Karpas-422 (cell line): Measurements from ENCODE around the gene TECTA. TPM values are rescaled to one million over a fixed set of nuclear protein-coding genes. Genes with fewer than 3 reads are reported as not detected.

Source experiments
- DNase-seq: peaks from one replicate; pipeline ENCODE4 v3.0.0-alpha.2; 2015
- H2AFZ ChIP-seq: fragments of 200-600 bp; sonication (generic); 2 replicates; pipeline ENCODE4 v1.6.1; 2014; ENCODE audit warnings: antibody characterized with exemption, low read length, mixed read lengths
- H3K27ac ChIP-seq: fragments of 200-600 bp; sonication (generic); 2 replicates; pipeline ENCODE4 v1.5.1; 2014; ENCODE audit warnings: mild to moderate bottlenecking, low read length, moderate library complexity
- H3K27me3 ChIP-seq: fragments of 200-600 bp; sonication (generic); 2 replicates; pipeline ENCODE4 v1.6.1; 2014; ENCODE audit warnings: low read length, mixed read lengths
- H3K36me3 ChIP-seq: fragments of 200-600 bp; sonication (generic); 2 replicates; pipeline ENCODE4 v1.6.1; 2014; ENCODE audit warnings: low read length, mixed read lengths; ENCODE audit not compliant: insufficient read depth
- H3K4me1 ChIP-seq: fragments of 200-600 bp; sonication (generic); 2 replicates; pipeline ENCODE4 v1.6.1; 2014; ENCODE audit warnings: mild to moderate bottlenecking, low read length, mixed read lengths
- H3K4me2 ChIP-seq: fragments of 200-600 bp; sonication (generic); 2 replicates; pipeline ENCODE4 v1.6.1; 2014; ENCODE audit warnings: low read length, low read depth, mild to moderate bottlenecking; ENCODE audit not compliant: poor library complexity, severe bottlenecking
- H3K4me3 ChIP-seq: fragments of 200-600 bp; sonication (generic); 2 replicates; pipeline ENCODE4 v1.5.1; 2014; ENCODE audit warnings: mild to moderate bottlenecking, antibody characterized with exemption, low read length, mixed read lengths
- H3K79me2 ChIP-seq: fragments of 200-600 bp; sonication (generic); 2 replicates; pipeline ENCODE4 v1.6.1; 2014; ENCODE audit warnings: mild to moderate bottlenecking, low read length, mixed read lengths
- H3K9ac ChIP-seq: fragments of 200-600 bp; sonication (generic); 2 replicates; pipeline ENCODE4 v1.6.0; 2014; ENCODE audit warnings: low read length
- H3K9me2 ChIP-seq: fragments of 200-600 bp; sonication (generic), shearing (Covaris generic); replicated peaks from 2 replicates; pipeline ENCODE4 v1.6.0; 2014; ENCODE audit warnings: mild to moderate bottlenecking, low read length, moderate library complexity; ENCODE audit not compliant: insufficient read depth
- H3K9me3 ChIP-seq: fragments of 300-700, 200-600 bp; sonication (generic); 2 replicates; pipeline ENCODE4 v1.6.1; 2014; ENCODE audit warnings: low read length, mixed read lengths
- H4K20me1 ChIP-seq: fragments of 200-600 bp; sonication (generic); 2 replicates; pipeline ENCODE4 v1.6.1; 2014; ENCODE audit warnings: mild to moderate bottlenecking, antibody characterized with exemption, low read length, low read depth; ENCODE audit not compliant: insufficient read depth
- total RNA-seq: library from RNA; depleted of rRNA; stranded (reverse); fragments of >200 nt; shearing (Covaris generic); gene quantifications from 2 replicates; pipeline ENCODE4 v1.2.3, GENCODE V29; 2014; ENCODE audit warnings: low replicate concordance

The TECTA gene
- total RNA-seq, 1 experiment from 2014 or later: not detected

DNA sequence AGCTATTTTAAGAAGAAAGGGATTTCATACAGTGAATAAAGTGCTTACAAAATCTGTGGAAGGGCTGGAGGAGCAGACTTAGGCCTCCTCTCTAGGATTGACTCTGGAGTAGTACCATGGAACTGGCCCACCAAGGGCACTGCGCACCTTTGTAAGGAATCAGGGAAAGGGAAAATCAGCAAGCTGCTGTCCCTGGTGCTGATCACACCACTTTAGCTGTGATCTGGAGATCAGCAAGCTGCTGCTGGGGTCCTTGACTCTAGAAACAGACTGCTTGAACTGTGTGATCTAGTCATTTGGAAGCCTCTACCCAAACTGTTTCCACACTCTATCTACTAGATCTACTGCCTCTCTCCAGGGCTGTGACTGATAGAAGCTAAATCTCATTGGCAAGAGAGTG, 18.4 kb upstream of the TECTA start:
- Histone ChIP-seq H3K9ac (no peak overlapping the region), H3K4me3 (no peak overlapping the region), H3K27ac (no peak overlapping the region), H4K20me1 (no peaks in the 10 kb centered on the region), H3K27me3 (no peaks in the 10 kb centered on the region), H3K36me3 (no peaks in the 10 kb centered on the region), H3K4me2 (no peak overlapping the region), H3K9me3 (no peaks in the 10 kb centered on the region), H3K9me2 (no peaks in the 10 kb centered on the region), H3K79me2 (no peaks in the 10 kb centered on the region), H2AFZ (no peak overlapping the region), H3K4me1 (no peaks in the 10 kb centered on the region)
- no peak for DNase-seq

DNA sequence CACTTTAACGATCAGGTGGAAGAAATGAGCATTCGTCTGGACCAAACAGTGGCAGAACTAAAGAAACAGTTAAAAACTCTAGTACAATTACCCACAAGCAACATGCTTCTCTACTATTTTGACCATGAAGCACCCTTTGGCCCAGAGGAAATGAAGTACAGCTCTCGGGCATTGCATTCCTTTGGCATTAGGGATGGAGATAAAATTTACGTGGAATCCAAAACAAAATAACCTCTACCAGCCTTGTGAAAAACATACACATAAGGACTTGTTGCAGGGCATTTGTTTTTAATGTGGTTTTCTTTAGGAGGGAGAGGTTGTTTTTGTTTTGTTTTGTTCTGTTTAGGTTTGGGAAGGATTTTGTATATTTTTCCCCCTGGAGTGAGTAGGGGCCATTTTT, 14.2 kb upstream of the TECTA start:
- H3K4me1 ChIP-seq: no peaks in the 10 kb centered on the region

DNA sequence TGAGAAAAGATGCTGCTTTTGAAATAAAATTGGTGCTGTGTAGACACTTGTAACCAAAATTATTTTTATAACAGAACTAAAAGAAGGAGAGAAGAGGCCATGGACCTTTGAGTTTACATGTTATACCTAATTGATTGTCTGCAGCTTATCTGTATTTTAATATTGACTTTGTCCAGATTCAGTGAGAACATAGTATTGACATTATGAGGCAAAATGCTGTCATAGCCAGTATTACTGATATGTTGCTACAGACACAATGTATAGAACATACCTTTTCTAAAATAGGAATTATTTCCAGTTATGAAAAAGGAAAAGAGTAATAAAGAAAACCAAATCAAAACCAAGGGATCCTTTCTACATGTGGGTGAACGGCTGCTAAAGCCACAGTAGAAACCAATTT, 11.5 kb upstream of the TECTA start:
- no peaks in the 10 kb centered on the region for H4K20me1 ChIP-seq
- no peaks in the 10 kb centered on the region for H3K9me3 ChIP-seq
- H3K36me3 ChIP-seq: no peaks in the 10 kb centered on the region
- no peaks in the 10 kb centered on the region for H3K79me2 ChIP-seq
- H3K27ac ChIP-seq: no peak overlapping the region
- DNase-seq: no peak
- no peak overlapping the region for H3K4me3 ChIP-seq
- no peak overlapping the region for H3K9ac ChIP-seq
- no peak overlapping the region for H2AFZ ChIP-seq
- H3K27me3 ChIP-seq: no peaks in the 10 kb centered on the region
- H3K4me2 ChIP-seq: no peak overlapping the region
- no peaks in the 10 kb centered on the region for H3K4me1 ChIP-seq
- H3K9me2 ChIP-seq: no peaks in the 10 kb centered on the region

More for the DNA sequence above, 14.2 kb upstream of the TECTA start:
- Histone ChIP-seq H3K4me2 (no peak overlapping the region), H3K9me3 (no peaks in the 10 kb centered on the region), H3K36me3 (no peaks in the 10 kb centered on the region), H3K79me2 (no peaks in the 10 kb centered on the region), H2AFZ (no peak overlapping the region), H3K9me2 (no peaks in the 10 kb centered on the region), H4K20me1 (no peaks in the 10 kb centered on the region), H3K27me3 (no peaks in the 10 kb centered on the region), H3K4me3 (no peak overlapping the region), H3K9ac (no peak overlapping the region), H3K27ac (no peak overlapping the region)
- DNase-seq: no peak

DNA sequence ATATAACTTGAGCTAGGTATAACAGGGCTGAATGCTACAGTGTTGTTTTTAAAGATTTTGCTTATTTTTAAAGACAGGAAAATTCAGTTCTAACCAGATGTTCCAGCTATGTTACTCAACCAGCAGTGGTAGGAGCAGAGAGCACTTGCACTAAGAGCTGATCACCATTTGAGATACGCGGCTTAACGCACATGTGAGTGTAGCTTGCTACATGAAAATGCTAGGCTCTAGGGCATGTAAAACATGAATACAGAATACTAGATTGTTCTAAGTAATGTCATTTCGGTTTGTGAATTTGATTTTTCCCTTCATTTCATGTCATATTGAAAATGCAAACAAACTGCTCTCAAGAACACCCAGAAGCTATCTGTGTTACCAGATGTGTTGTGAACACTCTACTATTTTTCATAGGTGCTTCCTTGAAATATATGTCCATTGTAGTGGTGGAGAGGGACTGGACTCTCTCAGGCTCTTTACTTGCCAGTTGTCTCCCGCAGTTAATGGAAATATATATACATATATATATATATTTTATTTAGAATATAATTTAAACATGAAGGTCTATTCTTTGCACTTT, 10.8 kb upstream of the TECTA start:
- Histone ChIP-seq H3K4me1 (no peaks in the 10 kb centered on the region), H4K20me1 (no peaks in the 10 kb centered on the region), H3K36me3 (no peaks in the 10 kb centered on the region), H3K27me3 (no peaks in the 10 kb centered on the region), H3K79me2 (no peaks in the 10 kb centered on the region), H2AFZ (no peak overlapping the region), H3K9ac (no peak overlapping the region), H3K4me3 (no peak overlapping the region), H3K9me2 (no peaks in the 10 kb centered on the region), H3K27ac (no peak overlapping the region), H3K4me2 (no peak overlapping the region), H3K9me3 (no peaks in the 10 kb centered on the region)
- no peak for DNase-seq

DNA sequence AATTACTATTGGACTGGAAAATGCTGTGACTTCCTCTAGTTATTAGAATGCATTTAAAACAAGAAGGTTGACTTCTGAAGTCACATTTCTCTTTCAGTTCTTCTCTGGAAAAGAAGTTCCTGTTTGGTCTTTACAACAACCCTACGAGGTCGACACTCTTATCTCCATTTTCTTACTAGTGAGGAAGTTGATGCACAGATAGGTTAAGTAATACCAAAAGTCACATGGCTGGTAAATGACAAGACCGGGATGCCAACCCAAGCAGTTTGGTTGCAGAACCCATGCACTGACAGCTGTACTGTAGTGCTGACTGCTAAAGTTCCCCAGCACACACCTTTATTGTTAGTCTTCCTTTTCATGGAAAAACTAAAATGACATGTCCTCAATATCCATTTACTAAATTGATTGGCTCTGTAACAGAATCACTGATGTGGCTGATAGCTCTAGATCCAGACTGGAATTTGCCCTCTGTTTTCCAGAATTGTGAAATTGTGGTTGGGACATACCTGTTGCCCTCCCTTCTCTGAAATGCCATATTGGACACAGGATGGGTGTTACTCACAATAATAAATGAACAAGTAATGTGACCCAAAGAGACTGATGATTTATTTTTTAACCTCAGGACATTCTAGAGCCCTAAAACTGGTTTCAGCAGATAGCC, 9.4 kb upstream of the TECTA start:
- Histone ChIP-seq H3K4me3 (no peak overlapping the region), H3K9me2 (no peaks in the 10 kb centered on the region), H3K9me3 (no peaks in the 10 kb centered on the region), H3K27ac (no peak overlapping the region), H3K4me2 (no peak overlapping the region), H3K79me2 (no peaks in the 10 kb centered on the region), H3K27me3 (no peaks in the 10 kb centered on the region), H2AFZ (no peak overlapping the region), H3K9ac (no peak overlapping the region), H4K20me1 (no peaks in the 10 kb centered on the region), H3K4me1 (no peaks in the 10 kb centered on the region), H3K36me3 (no peaks in the 10 kb centered on the region)
- DNase-seq: no peak

DNA sequence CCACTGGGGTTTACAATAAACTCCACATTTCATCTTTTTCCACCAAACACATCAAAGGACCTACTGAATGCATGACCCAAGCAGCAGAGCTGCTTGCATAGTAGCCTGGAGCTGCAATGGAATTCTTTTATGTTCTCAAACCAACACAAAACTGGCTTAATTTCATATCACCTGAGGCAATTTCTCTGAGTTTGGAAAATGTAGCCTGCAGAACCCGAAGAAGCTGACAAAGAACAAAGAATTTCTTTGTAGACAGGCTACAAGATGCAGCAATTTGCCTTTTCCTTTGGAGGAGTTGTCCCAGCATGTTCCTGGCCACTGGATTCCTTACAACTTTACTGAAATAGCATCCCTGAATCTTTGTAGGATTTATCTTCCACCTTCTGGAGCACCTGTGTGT, 5.5 kb upstream of the TECTA start:
- H3K4me2 ChIP-seq: no peak overlapping the region
- H3K36me3 ChIP-seq: no peaks in the 10 kb centered on the region
- H4K20me1 ChIP-seq: no peaks in the 10 kb centered on the region
- H3K27ac ChIP-seq: no peak overlapping the region
- no peaks in the 10 kb centered on the region for H3K79me2 ChIP-seq
- DNase-seq: no peak
- no peaks in the 10 kb centered on the region for H3K4me1 ChIP-seq
- no peaks in the 10 kb centered on the region for H3K9me2 ChIP-seq
- H3K27me3 ChIP-seq: no peaks in the 10 kb centered on the region
- no peaks in the 10 kb centered on the region for H3K9me3 ChIP-seq
- H2AFZ ChIP-seq: no peak overlapping the region
- no peak overlapping the region for H3K9ac ChIP-seq
- no peak overlapping the region for H3K4me3 ChIP-seq

DNA sequence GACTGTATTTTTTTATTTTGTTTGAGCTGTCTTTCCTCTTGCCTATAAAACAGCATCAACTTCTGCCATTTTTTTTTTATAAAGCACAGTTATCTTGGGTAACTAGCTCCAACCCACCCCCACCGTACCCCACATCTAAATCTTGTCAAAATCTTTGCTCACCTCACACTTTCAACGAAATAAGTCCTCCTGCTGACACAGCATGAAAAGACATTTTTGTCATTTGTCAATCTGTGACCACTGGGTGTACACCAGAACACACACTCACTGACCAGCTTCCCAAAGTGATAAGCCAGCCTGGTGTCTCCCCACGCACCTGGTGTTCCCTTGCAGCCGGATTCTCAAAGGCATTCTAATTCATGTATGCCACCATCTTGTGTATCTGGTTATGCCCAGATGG, 1.7 kb upstream of the TECTA start:
- H3K9me3 ChIP-seq: no peaks in the 10 kb centered on the region
- no peaks in the 10 kb centered on the region for H3K4me1 ChIP-seq
- no peak overlapping the region for H3K4me2 ChIP-seq
- no peak overlapping the region for H3K4me3 ChIP-seq
- H2AFZ ChIP-seq: no peak overlapping the region
- H3K27ac ChIP-seq: no peak overlapping the region
- no peak for DNase-seq
- no peaks in the 10 kb centered on the region for H4K20me1 ChIP-seq
- H3K36me3 ChIP-seq: no peaks in the 10 kb centered on the region
- no peaks in the 10 kb centered on the region for H3K27me3 ChIP-seq
- H3K9ac ChIP-seq: no peak overlapping the region
- H3K9me2 ChIP-seq: no peaks in the 10 kb centered on the region
- H3K79me2 ChIP-seq: no peaks in the 10 kb centered on the region

DNA sequence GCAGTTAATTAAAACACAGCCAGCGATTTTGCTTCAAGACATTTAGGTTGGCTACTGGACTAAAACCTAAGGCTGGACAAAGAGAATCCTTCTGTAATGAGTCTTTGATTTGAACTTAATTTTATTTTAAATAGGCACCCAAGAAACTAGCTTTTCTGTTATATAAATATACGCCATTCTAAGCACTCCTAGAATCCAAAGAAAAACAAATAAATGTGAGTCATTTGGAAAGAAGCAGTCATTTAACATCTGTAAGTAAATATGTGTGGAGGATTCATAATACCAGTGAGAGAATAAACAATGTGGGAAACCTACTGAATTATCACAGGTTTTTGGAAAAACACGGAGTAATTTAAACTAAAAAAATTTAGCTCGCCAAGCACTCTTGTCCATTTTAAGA, 1.2 kb upstream of the TECTA start:
- Histone ChIP-seq H4K20me1 (no peaks in the 10 kb centered on the region), H2AFZ (no peak overlapping the region)

More for the DNA sequence above, 1.2 kb upstream of the TECTA start:
- Histone ChIP-seq H3K4me3 (no peak overlapping the region), H3K9me2 (no peaks in the 10 kb centered on the region), H3K4me1 (no peaks in the 10 kb centered on the region), H3K27ac (no peak overlapping the region), H3K27me3 (no peaks in the 10 kb centered on the region), H3K9me3 (no peaks in the 10 kb centered on the region), H3K9ac (no peak overlapping the region), H3K36me3 (no peaks in the 10 kb centered on the region), H3K4me2 (no peak overlapping the region), H3K79me2 (no peaks in the 10 kb centered on the region)
- no peak for DNase-seq
